NOMO-1 treated with DMSO at 0.1 percent for 48 hours (cell line): ENCODE results near the gene SLC35F2.
"Not testable (repeated sequence)": the region's sequence is repeated elsewhere in the genome, so short reads cannot be mapped to it uniquely, and the experiment has no call there.

Experiments
- DNase-seq: peaks from one replicate; lab custom pipeline; 2025; ENCODE audit not compliant: unreplicated experiment; lab: John Stamatoyannopoulos, UW

The SLC35F2 gene

DNA sequence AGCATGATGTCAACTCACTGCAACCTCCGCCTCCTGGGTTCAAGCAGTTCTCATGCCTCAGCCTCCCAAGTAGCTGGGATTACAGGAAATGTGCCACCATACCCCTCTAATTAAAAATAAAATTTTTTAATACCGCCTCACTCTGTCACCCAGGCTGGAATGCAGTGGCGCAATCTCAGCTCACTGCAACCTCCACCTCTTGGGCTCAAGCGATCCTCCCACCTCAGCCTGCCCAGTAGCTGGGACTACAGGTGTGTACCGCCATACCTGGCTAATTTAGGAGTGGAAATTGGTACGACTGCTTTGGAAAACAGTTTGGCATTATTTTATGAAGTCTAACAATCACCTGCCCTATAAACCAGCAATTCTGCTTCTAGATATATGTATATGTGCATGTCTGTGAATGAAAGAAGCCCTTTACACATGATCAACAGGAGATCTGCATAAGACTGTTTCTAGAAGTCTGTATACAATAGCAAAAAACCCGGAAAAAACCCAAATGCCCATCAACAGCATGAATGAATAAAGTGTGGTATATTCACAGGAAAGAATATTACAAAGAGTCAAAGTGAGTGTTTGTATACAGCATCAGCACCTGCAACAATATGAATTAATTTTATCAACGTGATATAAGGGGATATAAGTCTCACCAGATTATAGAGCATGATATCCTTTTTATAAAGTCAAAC, 16.0 kb downstream of the SLC35F2 start:
- no peak for DNase-seq

DNA sequence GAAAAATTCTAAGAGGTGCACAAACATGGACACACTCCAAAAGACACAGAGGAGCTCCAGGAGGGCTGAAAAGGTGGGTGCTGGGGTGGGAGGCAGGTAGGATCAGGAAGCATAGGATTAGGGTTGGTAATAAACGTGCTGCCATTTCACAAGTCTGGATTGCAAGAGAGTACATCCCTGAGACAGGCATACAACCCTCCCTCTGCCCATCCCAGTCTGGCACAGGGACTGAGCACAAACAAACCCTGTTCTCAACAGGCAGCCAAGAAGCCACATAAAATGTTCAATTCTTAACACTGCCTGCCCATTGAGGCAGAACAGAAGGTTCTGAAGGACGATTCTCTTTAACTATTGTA, 18.5 kb downstream of the SLC35F2 start:
- DNase-seq, result no peak

DNA sequence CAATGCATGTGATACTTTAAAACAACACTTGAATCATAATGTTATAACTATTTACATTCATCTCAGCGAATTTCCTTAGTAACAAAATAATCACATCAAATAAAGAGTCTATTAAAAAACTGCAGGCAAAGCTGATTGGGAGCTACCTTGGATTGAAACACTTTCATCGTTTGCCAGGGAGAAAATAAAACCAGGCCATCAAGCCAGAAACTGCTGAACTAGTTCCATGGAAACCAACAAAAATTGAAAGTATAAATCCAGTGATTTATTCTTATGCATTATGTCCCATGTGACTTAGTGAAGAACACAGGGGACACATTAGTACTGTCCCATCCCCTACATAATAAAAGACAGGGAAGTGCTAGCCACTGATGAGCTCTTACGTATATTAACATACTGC, 21.7 kb downstream of the SLC35F2 start:
- no peak for DNase-seq

DNA sequence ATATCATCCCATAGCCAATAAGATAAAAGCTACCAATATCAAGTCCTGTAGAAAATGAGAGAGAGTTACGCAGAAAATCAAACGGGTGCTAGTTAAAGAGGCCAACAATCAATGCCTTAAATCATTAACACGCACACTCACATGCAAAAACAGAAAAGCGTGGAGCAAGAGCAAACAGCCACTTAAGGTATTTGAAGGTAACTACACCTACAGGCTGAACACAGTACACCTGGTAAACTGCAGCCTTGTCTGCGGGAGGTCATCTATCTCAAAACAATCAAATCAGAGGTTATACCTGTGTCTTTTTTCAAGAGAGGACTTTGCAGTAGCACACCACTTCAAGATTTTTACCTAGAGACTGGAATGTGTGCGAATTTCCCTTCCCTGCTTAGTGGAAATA, 23.6 kb downstream of the SLC35F2 start:
- no peak for DNase-seq

DNA sequence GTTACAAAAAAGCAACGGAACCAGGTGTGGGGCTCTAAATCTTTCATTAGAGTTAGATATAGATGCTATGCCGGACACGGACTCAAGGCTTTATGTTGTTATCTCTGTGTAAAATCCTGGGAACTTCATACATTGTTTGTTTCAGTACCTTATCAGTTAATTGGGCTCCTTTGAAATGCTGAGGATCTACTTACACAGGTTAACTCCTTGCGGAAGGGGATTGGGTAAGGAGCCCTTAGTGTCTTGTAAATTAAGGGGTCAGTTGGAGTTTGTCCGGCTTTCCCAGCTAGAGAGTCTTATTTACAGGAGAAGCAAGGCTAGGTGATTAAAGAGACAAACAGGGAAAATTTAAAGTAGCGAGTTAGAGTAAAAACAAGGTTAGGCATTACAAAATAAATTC, 24.7 kb downstream of the SLC35F2 start:
- not testable (repeated sequence) for DNase-seq

DNA sequence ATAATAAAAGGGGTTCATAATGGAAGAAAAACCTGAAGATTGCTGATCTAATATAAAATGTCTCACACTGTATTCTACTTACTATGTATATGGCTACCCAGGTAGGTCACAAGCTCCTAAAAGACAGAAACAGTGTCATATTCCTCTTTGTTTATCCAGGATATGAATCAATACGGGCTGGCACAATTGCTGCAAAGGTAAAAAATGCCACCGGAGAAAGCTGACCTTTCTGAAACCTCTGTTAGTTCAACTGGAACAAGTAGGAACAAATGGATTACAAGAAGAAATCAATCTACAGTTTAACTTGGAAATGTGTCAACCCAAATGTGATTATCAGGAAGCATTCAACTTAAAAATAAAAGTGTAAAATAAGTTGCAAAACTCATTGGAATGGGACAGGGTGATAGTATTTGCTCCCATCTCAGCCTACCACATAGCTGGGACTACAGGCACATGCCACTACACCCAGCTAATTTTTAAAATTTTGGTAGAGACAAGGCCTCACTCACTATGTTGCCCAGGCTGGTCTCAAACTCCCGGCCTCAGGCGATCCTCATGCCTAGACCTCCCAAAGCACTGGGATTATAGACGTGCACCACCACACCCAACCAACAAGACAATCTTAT, 27.6 kb downstream of the SLC35F2 start:
- no peak for DNase-seq

DNA sequence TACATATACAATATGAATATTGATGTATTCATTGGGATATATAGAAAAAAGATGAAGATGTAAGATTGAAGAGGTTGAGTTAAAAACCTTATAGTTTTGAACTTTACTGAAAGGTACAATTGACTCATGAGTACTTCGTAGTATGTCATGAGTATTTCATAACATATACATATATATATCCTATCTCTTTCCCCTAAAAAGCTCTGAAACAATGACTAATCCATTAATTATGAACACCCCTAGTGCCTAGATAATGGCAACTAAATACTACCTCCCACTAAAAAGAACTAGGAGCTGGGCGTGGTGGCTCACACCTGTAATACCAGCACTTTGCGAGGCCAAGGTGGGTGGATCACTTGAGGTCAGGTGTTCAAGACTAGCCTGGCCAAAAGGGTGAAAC, 31.5 kb downstream of the SLC35F2 start:
- DNase-seq, result no peak

DNA sequence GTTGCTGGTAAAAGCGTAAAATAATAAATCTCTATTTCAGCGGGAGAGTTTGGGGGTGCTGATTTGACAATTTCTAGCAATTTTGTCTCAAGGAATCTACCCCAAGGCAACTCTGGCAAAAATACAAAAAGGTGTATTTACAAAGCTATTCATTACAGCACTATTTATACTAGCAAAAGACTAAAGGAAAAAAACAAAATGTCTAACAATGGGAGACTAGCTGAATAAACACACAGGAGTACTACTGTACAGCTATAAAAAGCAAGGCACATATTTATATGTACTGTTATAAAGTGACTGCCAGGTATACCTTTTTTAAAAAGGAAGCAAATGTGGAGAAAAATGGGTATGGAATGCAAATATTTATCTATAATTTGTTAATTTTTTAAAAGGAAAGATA, 32.7 kb downstream of the SLC35F2 start:
- no peak for DNase-seq

DNA sequence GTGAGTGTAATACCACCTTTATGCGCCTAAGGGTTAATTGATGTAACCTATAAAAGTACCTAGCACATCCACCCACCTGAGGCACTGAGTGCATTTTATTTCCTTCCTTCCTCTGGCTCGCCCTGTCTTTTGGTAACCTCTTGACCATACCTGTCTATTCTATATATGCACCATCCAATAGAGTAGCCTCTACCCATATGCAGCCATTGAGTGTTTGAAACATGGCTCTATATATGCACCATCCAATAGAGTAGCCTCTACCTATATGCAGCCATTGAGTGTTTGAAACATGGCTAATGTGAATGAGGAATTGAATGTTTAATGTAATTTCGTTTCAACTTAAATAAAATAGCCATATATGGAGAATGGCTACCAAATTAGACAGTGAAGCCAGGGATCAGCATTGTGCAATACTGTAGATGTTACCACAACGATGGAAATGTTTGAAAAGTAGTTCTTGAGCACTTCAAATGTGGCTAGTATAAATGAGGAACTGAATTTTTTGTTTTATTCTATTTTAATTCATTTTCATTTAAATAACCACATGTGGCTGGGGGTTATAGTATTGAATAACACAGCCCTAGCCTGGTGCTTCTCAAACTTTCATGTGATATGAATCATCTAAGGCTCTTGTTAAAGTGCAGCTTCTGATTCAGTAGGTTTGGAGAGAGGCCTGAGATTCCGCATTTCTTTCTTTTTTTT, 33.8 kb downstream of the SLC35F2 start:
- DNase-seq, result peak; percentile 85

DNA sequence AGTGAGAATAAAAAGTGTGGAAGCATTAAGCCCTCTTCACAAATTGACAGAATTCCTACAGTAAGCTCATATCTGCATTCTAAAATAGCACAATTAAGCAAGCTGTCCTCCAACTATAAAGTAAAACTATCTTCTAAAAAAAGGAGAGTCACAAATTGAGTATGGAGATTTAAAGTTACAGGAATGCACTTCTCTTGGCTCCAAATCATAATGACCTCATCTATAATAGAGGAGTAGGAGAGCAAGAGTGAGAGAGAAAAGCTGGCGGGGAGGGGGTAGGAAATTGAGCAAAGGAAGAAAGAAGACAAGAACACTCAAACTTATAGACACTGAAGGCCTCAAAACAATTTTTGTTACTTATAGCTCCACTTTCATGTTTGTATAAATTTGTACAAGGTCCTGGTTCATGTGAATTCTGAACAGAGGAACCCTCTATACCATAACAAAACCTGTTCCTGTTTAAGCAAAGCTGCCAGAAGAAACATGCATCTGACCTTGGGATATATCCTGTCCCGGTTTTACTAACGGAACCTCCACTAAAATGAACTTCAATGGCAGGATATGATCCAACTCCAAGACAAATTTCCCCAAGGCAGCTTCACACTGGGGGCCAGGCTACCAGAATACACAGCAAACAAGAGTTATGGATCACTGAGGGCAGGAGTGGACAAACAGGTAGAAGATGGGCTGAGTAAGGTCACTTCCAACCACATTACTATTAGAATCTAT, 37.2 kb downstream of the SLC35F2 start:
- no peak for DNase-seq

DNA sequence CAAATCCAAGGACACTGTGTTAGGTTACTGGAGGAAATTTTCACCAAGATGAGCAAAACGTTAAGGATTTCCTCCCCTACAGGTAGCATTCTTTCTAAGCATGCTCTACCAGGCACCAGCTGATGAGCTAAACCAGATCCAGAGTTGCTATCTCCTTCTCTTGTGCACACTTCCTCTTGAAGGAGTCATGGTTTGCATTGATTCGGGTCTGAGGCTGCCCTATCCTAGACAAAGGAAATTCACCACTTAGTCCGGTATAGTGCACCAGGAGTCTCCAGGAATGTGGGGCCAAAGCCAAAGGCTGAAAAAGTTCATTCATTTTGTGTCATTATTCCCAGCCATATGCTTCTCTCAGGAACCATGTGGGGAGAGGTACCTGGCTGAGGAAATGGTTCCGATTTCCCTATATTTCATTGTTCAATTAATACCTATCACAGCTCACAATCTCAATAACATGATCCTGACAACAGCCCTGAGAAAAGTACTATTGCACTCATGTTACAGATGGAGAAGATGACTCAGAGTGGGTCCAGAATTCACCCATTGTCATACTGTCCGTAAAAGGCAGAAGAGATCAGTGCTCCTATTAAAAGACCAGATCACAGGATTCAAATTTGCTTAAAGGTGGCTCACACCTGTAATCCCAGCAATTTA, 39.1 kb downstream of the SLC35F2 start:
- DNase-seq, result no peak

DNA sequence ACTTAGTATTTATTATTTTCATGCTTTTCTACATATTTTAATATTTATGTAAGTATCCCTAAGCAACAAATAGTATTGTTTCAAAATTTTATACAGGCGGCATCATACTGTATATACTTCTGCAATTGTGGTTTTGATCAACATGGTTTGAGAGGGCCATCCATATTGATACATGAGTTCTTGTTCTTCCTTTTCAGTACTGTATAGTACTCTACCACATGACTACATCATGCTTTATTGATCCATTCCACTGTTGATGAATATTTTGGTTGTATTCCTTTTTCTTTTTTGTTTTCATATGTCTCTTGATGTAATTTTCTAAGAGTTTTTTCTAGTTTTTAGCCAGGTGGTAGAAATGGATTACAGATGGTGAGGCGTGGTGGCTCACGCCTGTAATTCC, 40.1 kb downstream of the SLC35F2 start:
- no peak for DNase-seq

DNA sequence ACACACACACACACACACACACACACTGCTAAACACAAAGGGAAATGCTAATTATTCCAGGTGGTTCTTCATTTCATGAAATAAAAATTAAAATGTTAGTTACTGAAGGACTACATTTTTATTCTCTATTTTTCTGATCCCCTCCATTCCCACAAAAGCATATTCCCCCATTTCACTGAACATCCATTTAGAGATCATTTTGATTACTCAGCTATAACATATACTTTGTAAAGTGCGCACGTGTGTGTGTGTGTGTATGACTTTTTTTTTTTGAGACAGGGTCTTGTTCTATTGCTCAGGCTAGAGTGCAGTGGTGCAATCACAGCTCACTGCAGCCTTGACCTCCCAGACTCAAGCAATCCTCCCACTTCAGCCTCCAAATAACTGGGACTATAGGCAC, 42.6 kb downstream of the SLC35F2 start:
- no peak for DNase-seq

DNA sequence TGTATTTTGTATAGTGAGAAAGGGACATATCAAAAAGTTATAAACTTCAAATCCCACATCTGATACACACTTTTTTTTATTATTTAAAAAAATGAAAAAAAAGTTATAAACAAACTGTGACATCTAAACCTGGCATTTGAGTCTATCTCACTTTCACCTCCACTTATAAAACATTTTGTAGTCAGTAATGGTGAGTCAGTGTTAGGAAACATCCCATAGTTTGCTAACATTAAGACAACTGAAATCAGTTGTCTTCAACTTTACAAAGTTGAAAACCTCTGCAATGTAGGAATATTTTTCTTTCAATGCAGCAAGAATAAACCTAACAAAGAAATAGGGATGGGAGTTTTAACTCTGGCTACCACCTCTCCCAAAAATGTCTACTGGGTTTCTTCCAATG, 47.7 kb downstream of the SLC35F2 start:
- DNase-seq, result no peak

DNA sequence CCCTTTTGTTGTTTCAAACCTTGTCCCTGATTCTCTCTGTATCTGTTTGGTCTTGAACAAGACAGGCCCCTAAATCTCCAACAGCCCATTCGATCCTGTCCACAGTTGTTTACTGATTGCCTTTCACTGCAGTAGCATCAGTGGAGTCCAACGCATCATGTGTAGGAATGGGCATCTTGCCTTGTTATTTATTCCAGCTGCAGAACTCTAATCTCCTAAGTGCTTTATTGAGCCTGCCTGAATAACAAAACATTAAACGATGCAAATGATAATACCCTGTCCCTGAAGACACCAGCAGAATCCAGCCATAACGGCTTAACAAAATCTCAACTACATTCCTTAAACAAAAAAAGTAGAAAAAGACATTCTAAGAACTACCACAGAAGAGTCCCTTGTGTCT, 50.1 kb downstream of the SLC35F2 start:
- no peak for DNase-seq

DNA sequence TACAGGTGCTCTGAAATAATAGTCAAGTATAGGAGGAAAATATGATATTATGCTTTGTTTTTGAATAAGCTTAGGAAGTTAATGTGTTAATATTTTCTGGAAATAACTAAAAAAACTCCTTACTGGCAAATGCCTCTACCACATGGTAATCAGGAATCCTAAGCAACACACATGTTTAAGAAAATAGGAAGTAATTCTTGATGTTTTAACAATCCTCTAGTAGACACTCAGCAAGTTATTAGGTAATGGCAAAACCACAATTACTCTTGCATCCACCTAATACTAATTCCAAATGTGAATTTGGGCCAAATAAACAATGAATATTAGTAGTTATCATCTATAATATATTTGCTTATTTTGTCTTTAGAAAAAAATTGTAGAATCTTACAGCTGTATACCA, 53.6 kb downstream of the SLC35F2 start:
- DNase-seq, result peak; percentile 30

DNA sequence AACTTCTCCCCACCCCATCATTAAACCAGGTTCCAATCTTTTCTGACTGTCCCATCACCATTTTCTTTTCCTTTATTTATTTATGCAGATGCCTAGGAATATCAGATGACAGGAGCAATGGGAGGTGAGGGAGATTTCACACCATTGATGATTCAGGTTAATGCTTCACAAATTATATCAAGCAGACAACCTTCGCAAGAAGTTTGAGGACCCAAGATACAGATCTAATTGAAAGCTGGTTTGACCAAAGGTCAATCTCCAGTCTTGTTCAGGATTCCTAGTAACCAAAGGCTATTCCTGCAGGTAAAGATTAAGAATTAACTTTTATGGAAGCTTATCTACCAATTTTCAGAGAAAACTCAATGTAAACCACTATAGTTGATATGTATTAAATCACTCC, 54.4 kb downstream of the SLC35F2 start:
- no peak for DNase-seq

DNA sequence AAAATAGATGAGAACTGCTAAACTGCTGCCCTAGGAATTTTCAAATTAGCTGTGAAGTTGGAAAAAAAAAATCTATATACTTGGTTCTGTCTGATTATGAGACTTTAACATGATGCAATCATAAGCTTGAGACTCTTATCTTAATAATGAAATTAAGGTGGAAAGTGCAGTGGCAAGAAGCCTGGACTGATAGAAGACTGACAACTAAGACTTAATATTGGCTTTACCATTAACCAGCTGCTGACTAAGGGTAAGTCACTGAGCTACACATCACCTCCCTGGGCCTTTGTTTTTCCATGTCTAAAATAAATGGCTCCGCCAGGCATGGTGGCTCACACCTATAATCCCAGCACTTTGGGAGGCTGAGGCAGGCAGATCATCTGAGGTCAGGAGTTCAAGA, 56.9 kb downstream of the SLC35F2 start:
- no peak for DNase-seq

DNA sequence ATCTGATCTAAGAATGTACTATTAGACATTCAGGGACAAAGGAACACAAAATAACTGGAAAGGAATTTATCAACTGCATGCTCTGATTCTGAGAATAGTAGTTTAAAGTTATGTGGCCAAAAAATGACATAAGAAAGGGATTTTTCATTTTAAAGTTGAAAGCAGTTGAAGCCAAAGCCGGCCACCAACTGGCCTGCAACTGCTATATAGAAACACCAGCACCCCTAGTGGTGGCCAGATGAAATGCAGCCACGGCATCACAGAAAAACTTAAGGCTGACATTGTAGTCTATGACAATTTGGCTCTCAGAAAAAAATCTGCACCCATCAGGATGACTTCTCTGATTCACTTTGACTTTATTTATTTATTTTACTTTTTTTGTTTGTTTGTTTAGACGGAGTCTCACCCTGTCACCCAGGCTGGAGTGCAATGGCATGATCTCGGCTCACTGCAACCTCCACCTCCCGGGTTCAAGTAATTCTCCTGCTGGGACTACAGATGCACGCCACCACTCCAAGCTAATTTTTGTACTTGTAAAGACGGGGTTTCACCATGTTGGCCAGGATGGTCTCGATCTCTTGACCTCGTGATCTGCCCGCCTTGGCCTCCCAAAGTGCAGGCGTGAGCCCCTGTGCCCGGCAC, 59.2 kb downstream of the SLC35F2 start:
- DNase-seq, result peak; percentile 65

DNA sequence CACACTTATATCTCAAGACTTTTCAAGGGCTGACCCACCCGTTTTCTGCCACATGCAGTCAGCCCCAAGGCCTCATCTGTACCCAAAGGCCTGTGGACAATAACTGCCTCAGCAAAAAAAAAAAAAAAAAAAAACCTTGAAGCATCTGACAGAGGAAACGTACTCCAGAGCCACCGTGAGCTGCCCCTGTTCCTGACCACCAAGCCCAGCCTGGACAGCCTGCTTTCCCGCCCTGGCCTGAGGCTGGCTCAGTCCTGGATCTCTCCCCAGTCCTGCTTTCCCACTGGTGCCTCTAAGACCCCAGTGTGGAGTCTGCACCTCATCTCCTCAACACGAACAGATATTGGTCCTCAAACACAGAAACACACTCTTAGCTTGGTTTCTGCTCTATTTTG, 66.5 kb downstream of the SLC35F2 start:
- DNase-seq, result no peak
